Measurements from ENCODE around the gene SNX27.
"Not testable (repeated sequence)": the region's sequence is repeated elsewhere in the genome, so short reads cannot be mapped to it uniquely, and the experiment has no call there.

SNX27 gene

DNA sequence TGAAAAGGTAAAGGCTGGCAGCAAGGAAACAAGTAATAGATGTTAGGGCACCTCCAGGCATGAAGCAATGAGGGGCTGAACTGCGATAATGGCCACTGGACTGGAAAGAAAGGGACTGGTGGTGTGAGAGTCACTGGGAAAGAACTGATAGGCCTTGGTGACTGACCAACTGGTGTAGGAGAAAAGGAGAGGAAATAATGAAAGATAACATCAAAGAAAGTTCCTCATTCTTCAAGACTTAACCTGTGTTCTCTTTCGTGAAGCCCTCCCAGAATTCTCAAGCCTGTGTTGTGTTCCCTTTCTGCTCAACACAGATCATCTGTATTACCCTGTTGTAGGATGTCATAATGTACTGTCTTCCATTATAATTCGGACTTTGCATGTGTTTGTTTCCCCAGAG is 20.9 kb upstream of the SNX27 start:
- TF ChIP-seq CTCF (IDR thresholded peaks at IDR 0.05; ENCODE audit: low read depth, low read length, missing control alignments): no peak
- H3K27me3 ChIP-seq (replicated peaks): no peaks in the 10 kb centered on the region
- in situ Hi-C loops (cut with HindIII; ENCODE audit: low pct_ligation_motif_present, low sequenced_read_pairs): no loop called here
- no peak overlapping the region for H3K4me3 ChIP-seq (ENCODE audit: low read depth, low read length)
- DNase-seq: no peak
- no peaks in the 10 kb centered on the region for H3K36me3 ChIP-seq (replicated peaks)
- H3K27ac ChIP-seq: no peak overlapping the region

- no peak for TF ChIP-seq CTCF (IDR thresholded peaks at IDR 0.05; ENCODE audit: low read depth, low read length, missing control alignments)
- Histone ChIP-seq H3K36me3 (replicated peaks) (no peaks in the 10 kb centered on the region), H3K27me3 (replicated peaks) (no peaks in the 10 kb centered on the region), H3K4me3 (ENCODE audit: low read depth, low read length) (no peak overlapping the region), H3K27ac (no peak overlapping the region)
- DNase-seq: no peak
- in situ Hi-C loops (cut with HindIII; ENCODE audit: low pct_ligation_motif_present, low sequenced_read_pairs): no loop called here
Measured at GRCh38 chr1:151593730-151594129, 18.1 kb upstream of the SNX27 start.

- peak; percentile 97 for TF ChIP-seq CTCF (IDR thresholded peaks at IDR 0.05; ENCODE audit: low read depth, low read length, missing control alignments)
- in situ Hi-C loops (cut with HindIII; ENCODE audit: low pct_ligation_motif_present, low sequenced_read_pairs): no loop called here
- H3K27me3 ChIP-seq (replicated peaks): no peaks in the 10 kb centered on the region
- DNase-seq: no peak
- H3K4me3 ChIP-seq (ENCODE audit: low read depth, low read length): no peak overlapping the region
- H3K36me3 ChIP-seq (replicated peaks): no peaks in the 10 kb centered on the region
- H3K27ac ChIP-seq: no peak overlapping the region
Measured at GRCh38 chr1:151594143-151594625, 17.7 kb upstream of the SNX27 start.

GRCh38 chr1:151596166-151596953 is 15.5 kb upstream of the SNX27 start:
- H3K27ac ChIP-seq: no peak overlapping the region
- TF ChIP-seq CTCF (IDR thresholded peaks at IDR 0.05; ENCODE audit: low read depth, low read length, missing control alignments): no peak
- no peak overlapping the region for H3K4me3 ChIP-seq (ENCODE audit: low read depth, low read length)
- H3K36me3 ChIP-seq (replicated peaks): no peaks in the 10 kb centered on the region
- no peaks in the 10 kb centered on the region for H3K27me3 ChIP-seq (replicated peaks)
- in situ Hi-C loops (cut with HindIII; ENCODE audit: low pct_ligation_motif_present, low sequenced_read_pairs): no loop called here
- DNase-seq: peak; percentile 78

GRCh38 chr1:151602550-151602949 is 9.3 kb upstream of the SNX27 start:
- H3K27me3 ChIP-seq (replicated peaks); H3K36me3 ChIP-seq (replicated peaks); in situ Hi-C loops (cut with HindIII; ENCODE audit: low pct_ligation_motif_present, low sequenced_read_pairs); H3K4me3 ChIP-seq (ENCODE audit: low read depth, low read length); H3K27ac ChIP-seq; DNase-seq: not testable (repeated sequence)

- in situ Hi-C loops (cut with HindIII; ENCODE audit: low pct_ligation_motif_present, low sequenced_read_pairs): no loop called here
- Histone ChIP-seq H3K27ac (no peak overlapping the region), H3K27me3 (replicated peaks) (no peaks in the 10 kb centered on the region), H3K36me3 (replicated peaks) (no peaks in the 10 kb centered on the region), H3K4me3 (ENCODE audit: low read depth, low read length) (no peak overlapping the region)
- DNase-seq: no peak
- no peak for TF ChIP-seq CTCF (IDR thresholded peaks at IDR 0.05; ENCODE audit: low read depth, low read length, missing control alignments)
Measured at GRCh38 chr1:151604291-151604690, 7.6 kb upstream of the SNX27 start.
